ENCODE results near the gene TSHR.
"Not testable (repeated sequence)": the region's sequence is repeated elsewhere in the genome, so short reads cannot be mapped to it uniquely, and the experiment has no call there.

Gene TSHR

GRCh38 chr14:80948291-80948690 lies 7.1 kb upstream of the TSHR start:
- DNase-seq (ENCODE audit: low read depth) = no peak
- H3K4me3 ChIP-seq (ENCODE audit: low read length) = no peak overlapping the region
- TF ChIP-seq CTCF (conservative IDR thresholded peaks at IDR 0.05; ENCODE audit: low read depth, low read length) = no peak

- TF ChIP-seq CTCF (conservative IDR thresholded peaks at IDR 0.05; ENCODE audit: low read depth, low read length) = no peak
- H3K4me3 ChIP-seq (ENCODE audit: low read length) = no peak overlapping the region
- no peak for DNase-seq (ENCODE audit: low read depth)
Observed at GRCh38 chr14:80951491-80951890, 3.9 kb upstream of the TSHR start.

- DNase-seq (ENCODE audit: low read depth); H3K4me3 ChIP-seq (ENCODE audit: low read length): not testable (repeated sequence)
Observed at GRCh38 chr14:80953211-80953610, 2.2 kb upstream of the TSHR start.

- TF ChIP-seq CTCF (conservative IDR thresholded peaks at IDR 0.05; ENCODE audit: low read depth, low read length) = peak; percentile 80
- peak overlapping the region; percentile 59 for H3K4me3 ChIP-seq (ENCODE audit: low read length)
- no peak for DNase-seq (ENCODE audit: low read depth)
Observed at GRCh38 chr14:80954687-80955299, 628 bp upstream of the TSHR start.

- H3K4me3 ChIP-seq (ENCODE audit: low read length) = no peak overlapping the region
- no peak for TF ChIP-seq CTCF (conservative IDR thresholded peaks at IDR 0.05; ENCODE audit: low read depth, low read length)
- DNase-seq (ENCODE audit: low read depth) = no peak
Observed at GRCh38 chr14:80956102-80956501, 681 bp downstream of the TSHR start.

GRCh38 chr14:80956922-80957321 lies 1.5 kb downstream of the TSHR start:
- no peak for TF ChIP-seq CTCF (conservative IDR thresholded peaks at IDR 0.05; ENCODE audit: low read depth, low read length)

GRCh38 chr14:80957613-80958012 lies 2.2 kb downstream of the TSHR start:
- DNase-seq (ENCODE audit: low read depth) = no peak
- TF ChIP-seq CTCF (conservative IDR thresholded peaks at IDR 0.05; ENCODE audit: low read depth, low read length) = no peak
- no peak overlapping the region for H3K4me3 ChIP-seq (ENCODE audit: low read length)

More at GRCh38 chr14:80956922-80957321, 1.5 kb downstream of the TSHR start:
- no peak for DNase-seq (ENCODE audit: low read depth)
- no peak overlapping the region for H3K4me3 ChIP-seq (ENCODE audit: low read length)

Measured in retinal pigment epithelial cell (primary cell).